ENCODE data around the gene CRISPLD2.
A peak's percentile ranks its signal among the peaks of the same experiment; 100 is the strongest.

Gene CRISPLD2

DNA sequence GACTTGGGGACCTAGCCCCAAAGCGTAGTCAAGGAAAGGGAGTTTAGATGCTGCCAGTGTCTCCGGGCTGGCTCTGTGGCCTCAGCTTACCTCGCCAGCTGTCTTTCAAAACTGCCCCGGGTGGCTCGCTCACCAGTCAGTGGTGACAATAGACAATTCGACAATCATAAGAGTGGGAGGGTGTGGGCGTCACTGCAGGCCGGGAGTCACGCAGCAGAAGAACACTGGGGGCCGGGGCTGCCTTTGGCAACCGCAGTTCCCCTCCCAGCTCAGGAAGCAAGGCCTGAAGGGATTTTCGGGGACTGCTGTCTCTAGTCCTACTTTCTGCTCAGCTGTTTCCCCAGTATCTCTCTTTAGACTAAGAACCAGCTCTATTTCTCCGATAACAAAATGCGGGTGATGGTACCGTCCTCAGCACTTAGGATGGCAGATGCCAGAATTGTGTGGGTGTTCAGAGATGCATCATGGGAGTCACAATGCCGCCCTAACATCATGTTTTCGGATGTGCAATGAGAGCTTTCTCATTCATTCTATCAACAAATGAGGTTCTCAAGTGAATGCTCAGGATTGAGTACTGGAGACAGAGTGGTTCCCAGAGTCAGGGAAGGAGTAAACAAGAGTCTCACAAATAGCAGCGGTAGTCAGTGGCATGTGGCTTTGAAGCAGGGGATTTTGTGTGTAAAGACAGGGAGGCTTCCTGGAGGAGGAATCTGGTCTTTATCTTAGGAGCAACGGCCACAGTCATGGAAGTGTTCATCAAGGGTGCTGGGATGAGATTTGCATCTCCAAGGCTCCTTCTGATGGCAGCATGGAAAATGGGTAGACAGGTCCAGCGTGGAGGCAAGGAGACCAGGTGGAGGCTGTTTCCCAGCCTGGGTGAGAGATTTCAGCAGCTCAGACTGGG lies 98.5 kb downstream of the CRISPLD2 start:
- no peak for DNase-seq

DNA sequence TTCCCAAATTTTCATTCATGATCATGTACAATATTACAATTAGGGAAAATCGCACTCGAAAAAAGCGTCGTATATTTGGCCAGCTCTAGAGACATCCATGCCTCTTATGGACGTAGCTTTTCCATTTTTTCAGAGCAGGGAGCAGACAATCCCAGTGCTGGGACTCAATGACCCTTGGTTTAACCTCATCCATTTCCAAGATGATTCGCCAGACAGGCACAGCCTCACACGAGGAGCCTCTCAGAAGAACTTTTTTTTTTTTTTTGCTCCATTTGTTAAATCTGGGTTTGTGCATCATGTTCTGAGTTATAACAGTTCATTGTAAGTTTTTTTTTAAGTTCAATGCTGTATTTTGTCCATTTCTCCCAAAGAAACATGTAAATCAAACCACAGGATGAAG lies 99.5 kb downstream of the CRISPLD2 start:
- DNase-seq: no peak

DNA sequence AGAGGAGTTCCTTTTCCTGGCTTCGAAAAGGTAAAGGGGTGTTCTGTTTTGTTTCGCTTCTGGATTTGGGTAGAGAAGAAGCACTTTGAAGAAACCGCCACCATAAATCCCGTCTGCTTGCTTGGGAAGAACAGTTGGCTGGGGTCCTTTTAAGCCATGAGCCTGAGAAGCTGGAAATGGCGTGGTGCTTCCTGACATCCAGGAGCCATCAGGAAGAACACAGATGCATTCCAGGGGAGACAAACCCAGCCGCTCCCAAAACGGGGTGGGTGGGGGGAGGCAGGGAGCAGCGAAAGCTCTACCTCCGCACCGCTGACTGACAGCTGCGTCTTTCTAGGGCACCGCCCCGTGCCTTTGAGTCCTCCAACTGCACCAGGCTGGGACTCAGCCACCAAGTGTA lies 99.9 kb downstream of the CRISPLD2 start:
- no peak for DNase-seq

DNA sequence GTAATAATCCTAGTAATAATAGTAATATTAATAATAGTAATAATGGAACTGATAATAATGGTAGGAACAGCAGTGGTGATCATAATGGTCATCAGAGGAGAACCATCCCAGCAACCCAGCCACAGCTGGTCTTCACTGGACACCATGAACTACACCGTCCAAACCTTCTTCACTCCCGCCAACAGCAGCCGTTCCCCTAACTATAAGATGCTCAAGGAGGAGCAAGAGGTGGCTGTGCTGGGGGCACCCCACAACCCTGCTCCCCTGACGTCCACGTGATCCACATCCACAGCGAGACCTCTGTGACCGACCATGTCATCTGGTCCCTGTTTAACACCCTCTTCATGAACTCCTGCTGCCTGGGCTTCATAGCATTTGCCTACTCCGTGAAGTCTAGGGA lies 100.5 kb downstream of the CRISPLD2 start:
- DNase-seq: no peak

DNA sequence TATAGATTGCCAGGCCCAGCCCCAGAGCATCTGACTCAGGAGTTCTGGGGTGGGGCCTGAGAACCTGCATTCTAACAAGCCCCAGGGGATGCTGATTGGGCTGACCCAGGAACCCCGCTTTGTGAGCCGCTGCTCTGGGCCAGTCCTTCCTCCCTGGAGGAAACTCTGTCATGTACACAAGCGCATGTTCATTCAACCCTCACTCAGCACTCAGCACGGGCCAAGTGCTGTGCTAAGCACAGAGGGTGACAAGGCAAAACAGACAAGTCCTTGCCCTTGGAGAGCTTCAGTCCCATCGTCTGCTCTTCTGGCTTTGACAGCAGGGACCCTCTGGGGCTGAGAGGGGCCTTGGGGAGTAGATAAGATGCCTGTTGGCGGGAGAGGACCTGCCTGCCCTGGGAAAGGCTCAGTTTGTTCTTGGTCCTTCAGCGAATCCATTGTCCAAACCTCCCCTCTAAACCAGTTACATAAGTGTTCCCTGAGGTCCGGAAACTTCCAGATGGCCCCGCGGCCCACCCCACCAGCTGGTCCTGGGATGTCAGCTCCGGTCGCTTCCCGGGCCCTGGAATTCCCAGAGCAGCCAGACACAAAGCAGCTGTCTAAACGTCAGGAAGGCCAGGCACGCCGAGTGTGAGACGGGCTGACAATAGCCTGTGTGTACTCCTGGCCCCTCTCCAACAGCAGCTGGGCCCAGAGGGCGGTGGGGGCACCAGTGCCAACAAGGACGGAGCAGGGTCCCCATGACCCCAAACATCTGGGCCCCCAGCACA lies 102.8 kb downstream of the CRISPLD2 start:
- DNase-seq: no peak

DNA sequence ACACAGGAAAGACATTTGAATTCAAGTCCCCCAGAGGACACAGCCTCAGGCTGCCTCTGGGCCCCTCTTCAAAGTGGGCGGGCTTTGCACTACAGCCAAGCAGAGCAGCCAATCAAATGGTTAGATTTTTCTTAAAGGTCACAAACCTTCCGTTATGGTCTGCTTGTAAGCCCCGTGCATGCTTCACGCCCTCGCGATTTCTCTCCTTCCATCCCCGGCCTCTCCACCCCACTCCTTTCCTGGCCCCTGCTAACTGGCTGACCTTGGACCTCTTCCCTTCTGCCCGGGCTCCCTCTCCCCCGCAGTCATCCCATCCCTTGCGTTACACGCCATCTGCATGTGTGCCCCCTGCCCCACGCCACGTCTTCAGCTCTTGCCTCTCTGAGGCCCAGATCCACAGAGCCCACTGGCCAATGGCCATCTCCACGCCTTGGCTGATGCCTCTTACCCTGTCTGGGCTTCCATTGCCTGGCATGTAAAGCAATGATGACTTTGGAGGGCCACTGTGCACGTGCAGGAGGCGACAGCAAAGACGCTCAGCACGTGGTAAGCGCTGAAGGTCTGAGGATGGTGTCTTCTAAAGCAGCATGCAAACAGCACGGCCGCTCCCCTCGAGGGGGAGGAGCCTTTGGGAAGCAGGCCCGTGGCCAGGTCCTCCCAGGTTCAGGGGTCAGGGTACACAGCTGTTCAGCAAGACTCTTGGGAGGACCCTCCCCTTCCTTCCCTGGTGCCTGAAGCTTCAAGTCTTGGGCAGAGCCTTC lies 104.7 kb downstream of the CRISPLD2 start:
- no peak for DNase-seq

DNA sequence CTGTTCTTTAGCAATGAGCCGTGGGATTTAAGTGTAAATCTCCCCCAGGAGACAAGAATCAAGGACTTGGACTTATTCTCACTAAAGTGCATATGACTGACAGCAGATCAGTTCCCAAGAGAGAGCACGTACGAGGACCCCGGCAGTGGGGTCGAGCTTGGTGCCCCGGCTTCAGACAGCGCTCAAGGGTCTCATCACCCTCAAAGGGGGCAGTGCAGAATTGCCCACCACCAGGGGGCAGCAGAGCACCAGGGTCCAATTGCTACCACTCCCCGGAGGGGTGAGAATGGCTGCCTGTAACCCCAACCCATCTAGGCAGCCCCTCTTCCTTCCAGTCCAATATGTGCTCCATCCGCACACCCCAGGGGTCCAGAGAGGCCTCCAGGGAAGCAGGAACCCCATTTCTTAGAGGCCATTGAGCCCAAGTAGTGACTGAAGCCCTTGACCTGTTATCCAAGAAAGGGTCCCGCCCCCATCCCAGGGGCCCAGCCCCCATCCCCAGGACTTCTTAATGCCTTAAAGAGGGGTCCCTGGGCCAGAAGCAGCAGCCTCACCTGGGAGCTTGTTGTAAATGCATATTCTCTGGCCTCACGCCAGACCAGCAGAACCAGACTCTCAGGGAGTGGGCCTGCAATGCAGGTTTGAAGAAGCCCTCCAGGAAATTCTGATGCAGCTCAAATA lies 105.4 kb downstream of the CRISPLD2 start:
- peak; percentile 81 for DNase-seq

DNA sequence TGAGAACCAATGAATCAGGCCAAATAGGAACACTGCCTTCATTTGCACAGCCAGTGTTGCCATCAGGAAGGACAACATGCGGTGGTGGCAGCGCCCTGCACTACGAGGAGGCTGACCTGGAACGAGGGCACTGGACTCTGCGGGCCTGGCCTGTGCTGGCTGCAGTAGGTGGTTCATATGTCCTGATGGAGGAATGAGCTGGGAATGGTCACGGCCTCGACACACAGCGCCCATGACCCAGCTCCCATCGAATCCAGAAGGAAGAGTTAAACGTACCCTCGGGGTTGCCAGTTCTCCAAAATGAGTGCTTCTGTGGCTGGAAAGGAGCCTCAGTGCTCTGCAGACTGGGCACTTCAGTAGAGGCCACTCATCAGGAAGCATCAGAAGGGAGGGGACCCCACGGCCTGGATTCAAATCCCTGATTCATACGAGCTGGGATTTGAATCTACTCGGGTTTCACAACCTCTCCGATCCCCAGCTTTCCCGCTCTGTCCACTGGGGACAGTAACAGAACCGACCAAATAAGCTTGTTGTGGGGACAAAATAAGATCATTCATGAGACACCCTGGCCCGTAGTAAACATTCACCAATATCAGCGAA lies 106.1 kb downstream of the CRISPLD2 start:
- DNase-seq: no peak

DNA sequence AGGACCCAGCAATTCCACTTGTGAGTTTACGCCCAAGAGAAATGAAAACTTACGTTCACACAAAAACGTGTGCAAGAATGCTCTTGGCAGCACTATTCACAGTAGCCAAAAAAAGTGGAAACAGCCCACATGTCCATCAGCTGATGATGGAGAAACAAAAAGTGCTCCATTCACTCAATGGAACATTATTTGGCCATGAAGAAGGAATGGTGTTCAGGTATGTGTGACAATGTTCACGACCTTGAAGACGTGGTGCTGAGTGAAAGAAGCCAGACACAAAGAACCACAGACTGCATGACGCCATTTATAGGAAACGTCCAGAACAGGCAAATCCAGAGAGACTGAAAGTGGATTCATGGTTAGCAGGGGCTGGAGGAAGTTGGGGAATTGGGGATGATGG lies 106.7 kb downstream of the CRISPLD2 start:
- no peak for DNase-seq

DNA sequence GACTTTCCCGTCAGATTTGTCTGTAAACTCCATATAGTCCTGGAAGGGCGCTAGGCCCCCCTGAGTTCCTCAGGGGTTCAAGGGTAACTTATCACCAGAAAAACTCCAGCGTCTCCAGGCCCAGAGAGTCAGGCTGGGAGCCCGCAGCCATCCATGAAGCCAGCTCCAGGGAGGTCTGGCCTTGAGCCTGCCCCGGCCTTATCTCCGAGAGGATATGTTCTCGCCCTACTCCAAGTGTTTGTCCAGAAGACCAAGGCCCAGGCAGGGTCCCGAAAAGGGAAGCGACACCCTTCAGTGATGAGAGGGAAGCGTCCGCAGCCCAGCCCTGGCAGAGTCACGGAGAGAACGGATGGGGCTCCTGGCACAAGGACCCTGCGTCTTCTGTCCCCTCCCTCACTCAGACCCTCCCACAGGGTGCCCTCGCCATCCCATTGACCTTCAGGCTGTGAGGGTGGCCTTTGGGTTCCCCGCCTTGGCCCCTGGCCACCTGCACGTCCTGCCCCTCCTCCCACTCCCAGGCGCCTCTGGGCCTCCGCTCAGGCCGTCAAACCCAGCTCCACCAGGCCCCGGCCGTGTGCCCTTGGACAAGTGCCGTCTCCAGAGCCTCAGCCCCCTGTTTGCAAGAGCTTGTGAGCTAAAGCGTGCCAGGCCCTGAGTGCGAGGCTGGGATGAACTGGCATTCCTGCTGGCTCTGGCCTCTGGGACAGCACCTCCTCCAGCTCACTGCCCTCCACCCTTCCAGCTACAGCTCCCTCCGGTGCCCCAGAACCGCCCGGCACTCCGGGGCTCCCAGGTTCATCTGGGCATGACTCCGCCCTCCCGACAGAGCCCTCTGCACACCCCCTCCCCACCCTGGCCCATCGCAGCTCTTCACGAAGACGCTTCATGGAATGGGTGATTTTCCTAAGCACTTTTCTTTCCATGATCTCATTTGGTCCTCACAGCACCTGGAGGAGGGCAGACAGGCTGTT lies 108.1 kb downstream of the CRISPLD2 start:
- DNase-seq: no peak

DNA sequence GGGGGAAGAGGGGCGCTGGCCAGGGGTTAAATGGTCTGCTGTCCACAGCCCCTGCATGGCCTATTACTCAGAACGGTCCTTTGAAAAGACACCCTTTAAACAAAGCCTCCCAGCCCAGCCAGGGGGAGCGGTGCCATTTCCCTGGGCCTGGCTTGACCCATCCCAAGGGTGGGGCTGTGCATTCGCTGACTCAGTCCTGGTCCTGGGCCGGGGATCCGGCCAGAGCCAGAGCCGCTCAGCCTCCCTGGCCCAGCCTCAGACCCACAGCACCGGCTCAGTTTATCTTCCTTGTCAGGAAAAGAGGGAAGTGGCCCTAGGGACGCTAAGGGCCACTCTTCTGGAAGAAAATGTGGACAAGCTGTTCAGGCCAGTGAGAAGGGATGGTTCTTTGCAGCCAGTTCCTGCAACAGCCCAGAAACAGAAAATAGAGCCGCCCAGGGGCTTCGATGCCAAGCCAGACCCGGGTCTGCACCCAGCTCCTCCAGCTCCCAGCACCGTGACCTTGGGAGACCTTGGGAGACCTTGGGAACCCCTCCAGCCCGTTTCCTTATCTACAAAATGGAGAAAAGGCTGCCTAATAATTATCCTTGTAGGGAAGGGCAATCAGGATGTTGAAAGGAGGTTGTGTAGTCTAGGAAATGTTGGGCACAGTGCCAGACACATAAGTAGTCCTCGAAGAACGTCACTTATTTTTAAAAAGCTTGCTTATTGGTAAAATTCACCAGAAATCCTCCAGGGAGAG lies 109.1 kb downstream of the CRISPLD2 start:
- no peak for DNase-seq

DNA sequence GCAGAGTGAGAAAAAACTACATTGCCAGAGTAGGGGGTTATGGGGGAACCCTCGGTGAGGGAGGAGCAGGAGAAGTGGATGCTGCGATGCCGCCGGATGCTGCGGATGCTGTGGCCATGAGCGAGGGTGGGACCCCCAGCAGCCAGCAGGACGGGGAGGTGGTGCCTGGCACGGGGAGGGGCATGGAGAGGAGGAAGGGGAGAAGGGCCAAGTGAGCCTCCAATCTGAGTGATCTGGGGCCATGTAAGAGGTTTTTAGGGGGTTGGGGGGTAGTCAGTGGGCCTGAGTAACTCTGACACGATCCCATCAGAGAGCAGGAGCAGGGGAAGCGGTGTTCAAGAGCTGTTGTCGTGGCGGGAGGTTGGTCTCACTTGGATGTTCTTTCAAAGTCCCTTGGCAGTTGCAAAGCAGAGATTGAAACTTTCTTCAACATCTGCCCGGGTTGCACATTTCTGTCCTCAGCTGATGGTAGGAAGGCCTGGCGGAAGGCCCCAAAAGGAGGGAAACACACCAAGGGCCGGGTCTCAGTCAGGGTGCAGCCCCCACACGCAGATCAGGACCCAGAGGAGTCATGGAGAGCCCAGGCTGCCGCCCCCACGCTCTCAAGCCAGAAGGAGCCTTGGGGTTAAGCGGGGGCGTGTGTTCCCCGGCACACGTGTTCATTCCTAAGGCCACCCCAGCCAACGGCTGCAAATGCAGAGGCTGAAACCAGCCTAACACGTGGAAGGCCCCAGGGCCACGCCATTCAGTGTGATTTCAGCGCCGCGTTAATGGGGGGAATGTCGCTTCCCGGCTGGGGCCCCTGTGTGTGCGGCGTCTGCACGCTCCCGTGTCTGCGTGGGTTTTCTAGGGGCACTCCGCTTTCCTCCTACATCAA lies 109.9 kb downstream of the CRISPLD2 start:
- no peak for DNase-seq

DNA sequence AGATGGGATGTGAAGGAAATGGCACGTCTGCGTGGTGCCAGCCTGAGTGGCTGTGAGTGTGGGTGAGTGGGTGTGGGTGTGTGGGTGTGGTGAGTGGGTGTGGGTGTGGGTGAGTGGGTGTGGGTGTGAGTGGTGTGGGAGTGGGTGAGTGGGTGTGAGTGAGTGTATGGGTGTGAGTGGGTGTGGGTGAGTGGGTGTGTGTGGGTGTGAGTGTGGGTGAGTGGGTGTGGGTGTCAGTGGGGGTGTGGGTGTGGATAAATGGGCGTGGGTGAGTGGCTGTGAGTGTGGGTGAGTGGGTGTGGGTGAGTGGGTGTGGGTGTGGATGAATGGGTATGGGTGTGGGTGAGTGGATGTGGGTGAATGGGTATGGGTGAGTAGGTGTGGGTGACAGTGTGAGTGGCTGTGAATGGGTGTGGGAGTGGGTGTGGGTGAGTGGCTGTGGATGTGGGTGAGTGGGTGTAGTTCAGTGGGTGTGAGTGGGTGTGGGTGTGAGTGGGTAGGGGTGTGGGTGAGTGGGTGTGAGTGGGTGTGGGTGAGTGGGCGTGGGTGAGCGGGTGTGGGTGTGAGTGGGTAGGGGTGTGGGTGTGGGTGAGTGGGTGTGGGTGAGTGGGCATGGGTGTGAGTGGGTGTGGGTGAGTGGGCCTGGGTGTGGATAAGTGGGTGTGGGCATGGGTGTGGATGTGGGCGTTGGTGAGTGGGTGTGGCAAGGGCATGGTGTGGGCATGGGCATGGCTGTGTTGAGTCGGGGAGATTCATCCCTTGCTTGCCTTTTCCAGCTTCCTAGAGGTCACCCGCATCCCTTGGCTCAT lies 110.7 kb downstream of the CRISPLD2 start:
- DNase-seq: no peak

DNA sequence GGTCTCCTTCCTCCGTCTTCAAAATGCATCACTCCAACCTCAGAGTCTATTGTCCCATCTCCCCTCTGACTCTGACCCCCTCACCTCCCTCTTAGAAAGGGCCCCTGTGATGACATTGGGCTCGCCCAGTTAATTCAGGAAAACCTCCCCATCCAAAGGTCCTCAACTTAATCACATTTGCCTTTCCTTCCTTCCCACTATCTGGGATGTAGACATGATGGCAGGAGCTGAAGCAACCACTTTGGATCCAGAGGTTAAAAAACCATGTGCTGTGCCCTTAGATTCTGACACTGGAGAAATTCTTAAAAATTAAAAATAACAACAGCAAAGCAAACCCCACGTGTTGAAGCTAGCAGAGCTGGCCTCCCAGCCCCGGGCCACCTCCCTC lies 111.3 kb downstream of the CRISPLD2 start:
- no peak for DNase-seq

DNA sequence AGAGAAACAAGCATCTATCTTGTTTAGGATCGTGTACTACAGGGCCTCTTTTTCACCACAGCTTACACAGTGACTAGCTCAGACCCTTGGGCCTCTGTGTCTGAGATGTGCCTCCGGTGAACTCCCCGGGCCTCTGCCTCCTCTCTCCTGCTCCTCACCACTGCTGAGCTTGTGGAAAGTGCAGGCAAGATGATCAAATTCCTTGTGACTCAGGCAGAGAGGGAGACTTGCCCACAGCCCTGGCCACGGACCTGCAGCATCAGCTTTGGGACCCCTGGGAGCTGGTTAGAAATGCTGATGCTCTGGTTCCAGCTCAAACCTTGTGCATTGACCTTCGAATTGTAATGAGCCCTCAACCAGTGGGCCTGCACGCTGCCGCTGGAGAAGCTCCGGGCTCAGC lies 111.7 kb downstream of the CRISPLD2 start:
- no peak for DNase-seq

DNA sequence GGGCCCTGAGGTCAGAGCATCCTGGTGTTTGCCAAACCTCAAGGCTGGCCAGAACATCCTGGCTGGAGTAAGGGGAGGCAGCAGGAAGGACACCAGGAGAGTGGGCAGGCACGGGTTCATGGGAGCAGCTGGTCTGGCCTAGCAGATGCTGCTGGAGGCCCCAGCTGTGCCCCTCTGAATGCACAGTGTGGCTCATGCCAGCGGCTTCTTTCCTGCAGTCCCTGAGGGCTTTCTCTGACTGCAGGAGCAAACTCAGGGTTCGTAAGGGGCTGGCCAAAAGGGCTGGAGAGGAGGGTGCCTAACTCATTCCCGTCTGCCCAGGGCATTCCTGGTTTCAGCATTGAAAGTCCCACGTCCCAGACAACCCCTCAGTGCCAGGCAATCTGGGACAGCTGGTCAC lies 112.9 kb downstream of the CRISPLD2 start:
- DNase-seq: no peak

DNA sequence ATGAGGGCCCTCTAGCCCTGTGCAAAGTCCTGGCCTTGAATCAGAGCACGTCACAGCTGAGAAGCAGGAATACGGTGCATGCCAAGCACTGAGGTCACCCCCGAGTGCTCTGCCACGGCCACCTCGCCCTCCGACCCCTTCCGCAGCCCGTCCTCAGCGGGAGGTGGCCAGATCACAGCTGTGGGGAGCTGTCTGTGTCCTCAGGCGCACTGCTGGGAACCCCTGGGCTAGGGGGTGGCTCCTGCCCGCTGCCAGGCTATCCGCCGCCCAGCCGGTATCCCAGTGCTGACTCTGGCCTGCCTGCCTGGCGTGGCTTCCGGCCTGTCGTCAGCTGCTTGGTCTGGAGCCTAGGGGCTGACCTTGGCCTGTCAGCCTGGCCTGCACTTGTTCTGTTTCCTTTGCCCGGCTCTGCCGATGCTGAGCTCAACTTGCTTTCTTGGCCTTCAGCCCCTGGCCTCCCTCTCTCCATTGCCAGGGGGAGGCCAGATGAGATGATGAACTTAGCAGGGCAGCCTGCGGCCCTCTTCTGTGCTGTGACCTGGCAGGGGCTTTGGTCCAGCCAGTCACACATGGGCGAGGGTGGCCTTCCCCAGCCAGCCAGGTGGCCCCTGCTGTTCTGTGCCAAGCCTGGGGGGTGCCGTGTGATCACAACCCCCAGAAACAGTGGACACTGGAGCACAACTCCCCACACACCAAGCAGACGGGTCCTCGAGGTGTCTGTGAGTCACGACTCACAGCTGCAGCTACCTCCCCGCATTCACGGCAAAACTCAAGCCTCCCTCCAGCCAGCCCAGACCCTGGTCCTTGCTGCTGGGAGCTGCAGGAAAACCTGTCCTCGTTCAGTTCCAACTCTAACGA lies 114.2 kb downstream of the CRISPLD2 start:
- no peak for DNase-seq
